Common myeloid progenitor, CD34-positive (primary cell): ENCODE data around the gene CELF1.

Experiments used
- CTCF ChIA-PET: fragments of 350-600 bp; sonication (Branson Sonifier 250); formaldehyde crosslinking; loops from one replicate; lab custom pipeline; 2021; ENCODE audit warnings: antibody characterized with exemption; lab: Charles Lee
- POLR2A ChIA-PET: fragments of 350-600 bp; sonication (Branson Sonifier 250); formaldehyde crosslinking; loops from one replicate; lab custom pipeline; 2021; ENCODE audit warnings: antibody characterized with exemption; lab: Charles Lee
- DNase-seq, 3 donors: peaks; one replicate each; pipeline versions ENCODE4 v3.0.0 to v3.0.0-alpha.2; 2013
- H3K27ac ChIP-seq, 2 experiments: 1 replicate in 1 of 2; 2 replicates in 1 of 2; pipeline ENCODE4 v1.7.0; 2013; ENCODE audit warnings: inconsistent platforms in 2 of 2, low read length in 2 of 2, mild to moderate bottlenecking in 2 of 2, low read depth in 1 of 2, moderate library complexity in 1 of 2; ENCODE audit not compliant: severe bottlenecking in 2 of 2, insufficient read depth in 1 of 2, poor library complexity in 1 of 2
- H3K27me3 ChIP-seq, 5 experiments: replicated peaks in 2 of 5; 1 replicate in 3 of 5; 2 replicates in 2 of 5; pipeline versions ENCODE4 v1.6.1 to v1.7.0; 2013; ENCODE audit warnings: low read length in 4 of 5, mild to moderate bottlenecking in 2 of 5, moderate library complexity in 2 of 5, inconsistent platforms in 1 of 5; ENCODE audit not compliant: insufficient read depth in 5 of 5, control insufficient read depth in 4 of 5
- H3K36me3 ChIP-seq, 4 experiments: 1 replicate in 2 of 4; 2 replicates in 2 of 4; pipeline versions ENCODE4 v1.6.1 to v1.7.0; 2013; ENCODE audit warnings: low read length in 3 of 4, control low read depth in 1 of 4, mild to moderate bottlenecking in 1 of 4; ENCODE audit not compliant: control insufficient read depth in 4 of 4, insufficient read depth in 4 of 4
- H3K4me1 ChIP-seq, 4 experiments: 1 replicate in 3 of 4; 2 replicates in 1 of 4; pipeline versions ENCODE4 v1.6.1 to v1.7.1; 2013; ENCODE audit warnings: low read length in 3 of 4, mild to moderate bottlenecking in 3 of 4, control low read depth in 1 of 4, inconsistent platforms in 1 of 4, moderate library complexity in 1 of 4; ENCODE audit not compliant: control insufficient read depth in 4 of 4, insufficient read depth in 4 of 4; ENCODE audit errors: control extremely low read depth in 1 of 4
- H3K4me3 ChIP-seq, 7 experiments: 1 replicate in 4 of 7; 2 replicates in 3 of 7; pipeline versions ENCODE4 v1.5.1 to v1.7.0; 2013; ENCODE audit warnings: mild to moderate bottlenecking in 7 of 7, low read length in 6 of 7, moderate library complexity in 6 of 7, inconsistent platforms in 2 of 7, low read depth in 2 of 7, control low read depth in 1 of 7; ENCODE audit not compliant: insufficient read depth in 4 of 7, control insufficient read depth in 1 of 7; ENCODE audit errors: extremely low read depth in 1 of 7
- H3K9me3 ChIP-seq, 5 experiments: 1 replicate in 4 of 5; 2 replicates in 1 of 5; pipeline versions ENCODE4 v1.6.1 to v1.7.1; 2013; ENCODE audit warnings: low read length in 4 of 5, mild to moderate bottlenecking in 2 of 5, inconsistent platforms in 1 of 5, low read depth in 1 of 5, moderate library complexity in 1 of 5; ENCODE audit not compliant: control insufficient read depth in 4 of 5, insufficient read depth in 2 of 5; ENCODE audit errors: control extremely low read depth in 1 of 5
- WGBS: methylation state at CpG from one replicate; pipeline ENCODE4 v1.1.5; 2013; ENCODE audit not compliant: insufficient coverage; 5-methylcytosine and 5-hydroxymethylcytosine counted together

The CELF1 gene

DNA sequence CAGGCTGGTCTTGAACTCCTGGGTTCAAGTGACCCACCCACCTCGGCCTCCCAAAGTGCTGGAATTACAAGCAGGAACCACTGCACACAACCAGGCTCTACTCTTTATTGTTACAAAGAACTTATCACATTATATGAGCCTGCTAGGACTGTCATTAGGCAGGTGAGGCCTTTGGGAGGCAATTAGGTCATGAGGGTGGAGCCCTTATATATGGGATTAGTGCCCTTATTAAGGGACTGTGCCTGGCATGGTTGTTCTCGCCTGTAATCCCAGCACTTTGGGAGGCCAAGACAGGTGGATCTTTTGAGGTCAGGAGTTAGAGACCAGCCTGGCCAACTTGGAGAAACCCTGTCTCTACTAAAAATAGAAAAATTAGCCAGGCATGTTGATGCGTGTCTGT is 116.2 kb downstream of the CELF1 start:
- Histone ChIP-seq H3K4me3 (no peak overlapping the region), H3K27ac (no peak overlapping the region), H3K4me1 (no peaks in the 10 kb centered on the region), H3K27me3 (no peaks in the 10 kb centered on the region), H3K36me3 (no peaks in the 10 kb centered on the region), H3K9me3 (no peaks in the 10 kb centered on the region)
- 100% methylated on average over 2 of the region's 3 CpGs for WGBS
- DNase-seq = no peak
- POLR2A ChIA-PET = no interaction called here
- CTCF ChIA-PET = interaction anchor here (0.6 to 1.2 kb wide), 2 partner anchors 16 to 174 kb away, joined by 3 read pairs; no protein-coding TSS in a partner anchor

DNA sequence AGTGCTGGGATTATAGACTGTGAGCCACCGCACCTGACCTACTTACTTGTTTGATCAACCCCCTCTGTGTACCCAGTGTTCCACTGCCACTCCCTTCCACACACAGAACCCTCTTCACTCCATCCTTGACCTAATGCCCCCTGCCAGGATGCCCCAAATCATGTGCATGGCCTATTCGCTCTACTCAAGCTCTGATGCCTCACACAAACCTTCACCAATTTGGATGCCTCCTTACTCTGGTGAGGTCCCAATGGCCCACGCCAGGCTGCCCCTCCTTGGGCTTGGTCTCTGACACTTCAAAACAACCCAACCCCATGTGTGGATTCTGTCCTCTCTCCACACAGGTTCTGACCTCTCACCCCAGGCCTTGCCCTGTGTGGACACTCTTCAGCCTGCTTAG is 117.2 kb downstream of the CELF1 start:
- Histone ChIP-seq H3K27me3 (no peaks in the 10 kb centered on the region), H3K4me1 (no peaks in the 10 kb centered on the region), H3K4me3 (no peak overlapping the region), H3K9me3 (no peaks in the 10 kb centered on the region), H3K27ac (no peak overlapping the region), H3K36me3 (no peaks in the 10 kb centered on the region)
- no peak for DNase-seq
- 90% methylated on average over 2 of the region's 3 CpGs for WGBS
- CTCF ChIA-PET = no interaction called here
- POLR2A ChIA-PET = interaction anchor here (0.7 kb wide), 1 partner anchor 220 kb away, joined by 3 read pairs; no protein-coding TSS in a partner anchor

DNA sequence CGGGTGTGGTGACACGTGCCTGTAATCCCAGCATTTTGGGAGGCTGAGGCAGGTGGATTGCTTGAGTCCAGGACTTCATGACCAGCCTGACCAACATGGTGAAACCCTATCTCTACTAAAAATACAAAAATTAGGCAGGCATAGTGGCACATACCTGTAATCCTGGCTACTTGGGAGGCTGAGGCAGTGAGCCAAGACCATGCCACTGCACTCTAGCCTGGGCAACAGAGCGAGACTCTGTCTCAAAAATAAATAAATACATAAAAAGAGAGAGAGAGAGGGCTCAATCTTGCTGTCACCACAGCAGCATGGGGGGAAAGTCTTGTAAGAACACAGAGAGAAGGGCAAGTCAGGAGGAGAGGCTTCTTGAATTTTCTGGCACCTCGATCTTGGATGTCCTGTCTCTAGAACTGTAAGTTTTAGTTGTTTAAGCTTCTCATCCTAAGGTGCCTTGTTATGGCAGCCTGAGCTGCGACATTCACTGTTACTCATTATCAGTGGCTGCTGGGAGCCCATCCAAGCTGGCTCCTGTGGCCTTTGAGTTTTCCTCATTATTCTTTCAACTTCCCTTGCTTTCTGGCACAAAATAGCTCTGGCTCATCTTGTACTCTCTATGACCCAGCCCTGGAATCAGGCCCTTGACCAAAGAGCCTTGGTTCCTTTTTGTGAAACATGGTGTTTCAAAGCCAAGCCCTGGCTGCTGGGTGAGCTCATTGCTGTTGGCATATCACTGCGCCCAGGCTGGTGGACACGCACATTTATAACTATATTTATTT is 118.7 kb downstream of the CELF1 start:
- ChIA-PET POLR2A (no interaction called here), CTCF (no interaction called here)
- H3K27me3 ChIP-seq = no peaks in the 10 kb centered on the region
- no peaks in the 10 kb centered on the region for H3K9me3 ChIP-seq
- no peaks in the 10 kb centered on the region for H3K36me3 ChIP-seq
- H3K4me3 ChIP-seq = no peak overlapping the region
- no peak for DNase-seq
- WGBS = 100% methylated on average over 4 of the region's 7 CpGs
- no peaks in the 10 kb centered on the region for H3K4me1 ChIP-seq
- H3K27ac ChIP-seq = no peak overlapping the region

DNA sequence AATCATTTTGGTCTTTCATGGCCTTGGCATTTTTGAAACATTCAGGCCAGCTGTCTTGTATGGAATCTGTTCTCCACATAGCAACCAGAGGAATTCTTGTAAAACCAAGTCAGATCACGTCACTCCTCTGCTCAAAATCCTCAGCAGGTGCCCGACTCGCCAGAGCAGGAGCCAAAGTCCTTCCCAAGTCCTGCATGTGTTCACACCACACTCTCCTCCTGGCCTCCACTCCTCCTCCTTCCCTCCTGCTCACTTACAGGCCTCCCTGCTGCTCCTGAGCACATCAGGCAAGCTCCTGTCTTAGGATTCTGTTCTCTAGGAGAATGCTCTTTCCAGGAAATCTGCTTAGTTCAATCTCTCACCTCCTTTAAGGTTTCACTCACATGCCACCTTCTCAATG is 119.8 kb downstream of the CELF1 start:
- H3K27ac ChIP-seq = no peak overlapping the region
- CTCF ChIA-PET = interaction anchor here (0.7 kb wide), 1 partner anchor 15 kb away, joined by 3 read pairs; no protein-coding TSS in a partner anchor

DNA sequence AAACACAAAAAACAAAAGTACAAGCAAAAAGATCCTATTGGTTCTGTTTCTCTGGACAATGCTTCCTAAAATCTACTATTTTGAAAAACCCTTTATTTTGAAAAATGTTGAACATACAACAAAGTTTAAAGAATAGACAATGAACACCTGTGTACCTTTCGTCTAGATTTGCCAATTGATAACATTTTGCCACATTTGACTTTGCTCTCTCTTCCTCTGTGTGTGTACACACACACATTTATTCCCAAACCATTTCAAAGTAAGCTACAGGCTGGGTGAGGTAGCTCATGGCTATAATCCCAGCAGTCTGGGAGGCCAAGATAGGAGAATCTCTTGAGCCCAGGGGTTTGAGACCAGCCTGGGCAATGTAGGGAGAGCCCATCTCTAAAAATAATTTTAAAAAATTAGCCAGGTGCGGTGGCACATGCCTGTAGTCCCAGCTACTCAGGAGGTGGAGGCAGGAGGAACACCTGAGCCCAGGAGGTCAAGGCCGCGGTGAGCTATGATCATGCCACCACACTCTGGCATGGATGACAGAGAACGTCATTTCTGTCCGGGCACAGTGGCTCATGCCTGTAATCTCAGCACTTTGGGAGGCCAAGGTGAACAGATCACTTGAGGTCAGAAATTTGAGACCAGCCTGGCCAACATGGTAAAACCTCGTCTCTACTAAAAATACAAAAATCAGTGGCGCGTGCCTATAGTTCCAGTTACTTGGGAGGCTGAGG is 121.4 kb downstream of the CELF1 start:
- no peaks in the 10 kb centered on the region for H3K27me3 ChIP-seq
- ChIA-PET CTCF (interaction anchor here (1.8 kb wide), 1 partner anchor 14 kb away, joined by 7 read pairs; no protein-coding TSS in a partner anchor), POLR2A (no interaction called here)
- no peak for DNase-seq
- no peaks in the 10 kb centered on the region for H3K36me3 ChIP-seq
- 100% methylated on average over 7 of the region's 9 CpGs for WGBS
- no peaks in the 10 kb centered on the region for H3K9me3 ChIP-seq
- no peak overlapping the region for H3K27ac ChIP-seq
- no peak overlapping the region for H3K4me3 ChIP-seq
- H3K4me1 ChIP-seq = peaks cover 0 to 3% (median 1%) of the 10 kb centered on the region in 4 experiments

More for the DNA sequence above, 119.8 kb downstream of the CELF1 start:
- WGBS = 98% methylated on average over 3 of the region's 3 CpGs
- POLR2A ChIA-PET = no interaction called here
- Histone ChIP-seq H3K36me3 (no peaks in the 10 kb centered on the region), H3K4me1 (no peaks in the 10 kb centered on the region), H3K27me3 (no peaks in the 10 kb centered on the region), H3K9me3 (no peaks in the 10 kb centered on the region), H3K4me3 (no peak overlapping the region)
- DNase-seq = no peak

DNA sequence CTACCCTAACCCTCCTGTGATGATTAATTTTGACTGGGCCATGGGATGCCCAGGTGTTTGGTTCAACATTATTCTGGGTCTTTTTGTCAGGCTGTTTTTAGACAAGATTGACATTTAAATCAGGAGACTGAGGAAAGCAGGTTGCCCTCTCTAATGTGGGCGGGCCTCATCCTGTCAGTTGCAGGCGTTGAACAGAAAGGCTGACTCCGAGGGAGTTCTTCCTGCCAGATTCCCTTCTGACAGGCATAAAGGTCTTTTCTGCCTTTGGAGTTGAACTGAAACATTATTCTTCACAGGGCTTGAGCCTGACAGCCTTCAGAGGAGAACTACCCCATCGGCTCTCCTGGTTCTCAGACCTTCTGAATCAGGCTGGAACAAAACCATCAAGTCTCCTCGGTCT is 122.4 kb downstream of the CELF1 start:
- 62% methylated on average over 4 of the region's 5 CpGs for WGBS
- Histone ChIP-seq H3K27me3 (no peaks in the 10 kb centered on the region), H3K9me3 (no peaks in the 10 kb centered on the region), H3K27ac (no peak overlapping the region), H3K4me3 (no peak overlapping the region), H3K4me1 (peaks cover under 1 to 6% (median 3%) of the 10 kb centered on the region in 4 experiments), H3K36me3 (no peaks in the 10 kb centered on the region)
- ChIA-PET POLR2A (no interaction called here), CTCF (interaction anchor here (0.9 to 1.4 kb wide), 2 partner anchors 10 to 645 kb away, joined by 3 to 4 read pairs; no protein-coding TSS in a partner anchor)
- no peak for DNase-seq
